Hematopoietic multipotent progenitor cell treated with erythropoietin and hydrocortisone succinate and interleukin-3 and kit ligand, for 17 days (in vitro differentiated cells): Measurements from ENCODE around the gene SLC25A18.
"Not testable (repeated sequence)": the region's sequence is repeated elsewhere in the genome, so short reads cannot be mapped to it uniquely, and the experiment has no call there.

Source experiments
- DNase-seq: peaks from one replicate; pipeline ENCODE4 v3.0.0-alpha.2; 2015; ENCODE audit warnings: low spot score

SLC25A18 gene, protein sequence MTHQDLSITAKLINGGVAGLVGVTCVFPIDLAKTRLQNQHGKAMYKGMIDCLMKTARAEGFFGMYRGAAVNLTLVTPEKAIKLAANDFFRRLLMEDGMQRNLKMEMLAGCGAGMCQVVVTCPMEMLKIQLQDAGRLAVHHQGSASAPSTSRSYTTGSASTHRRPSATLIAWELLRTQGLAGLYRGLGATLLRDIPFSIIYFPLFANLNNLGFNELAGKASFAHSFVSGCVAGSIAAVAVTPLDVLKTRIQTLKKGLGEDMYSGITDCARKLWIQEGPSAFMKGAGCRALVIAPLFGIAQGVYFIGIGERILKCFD

DNA sequence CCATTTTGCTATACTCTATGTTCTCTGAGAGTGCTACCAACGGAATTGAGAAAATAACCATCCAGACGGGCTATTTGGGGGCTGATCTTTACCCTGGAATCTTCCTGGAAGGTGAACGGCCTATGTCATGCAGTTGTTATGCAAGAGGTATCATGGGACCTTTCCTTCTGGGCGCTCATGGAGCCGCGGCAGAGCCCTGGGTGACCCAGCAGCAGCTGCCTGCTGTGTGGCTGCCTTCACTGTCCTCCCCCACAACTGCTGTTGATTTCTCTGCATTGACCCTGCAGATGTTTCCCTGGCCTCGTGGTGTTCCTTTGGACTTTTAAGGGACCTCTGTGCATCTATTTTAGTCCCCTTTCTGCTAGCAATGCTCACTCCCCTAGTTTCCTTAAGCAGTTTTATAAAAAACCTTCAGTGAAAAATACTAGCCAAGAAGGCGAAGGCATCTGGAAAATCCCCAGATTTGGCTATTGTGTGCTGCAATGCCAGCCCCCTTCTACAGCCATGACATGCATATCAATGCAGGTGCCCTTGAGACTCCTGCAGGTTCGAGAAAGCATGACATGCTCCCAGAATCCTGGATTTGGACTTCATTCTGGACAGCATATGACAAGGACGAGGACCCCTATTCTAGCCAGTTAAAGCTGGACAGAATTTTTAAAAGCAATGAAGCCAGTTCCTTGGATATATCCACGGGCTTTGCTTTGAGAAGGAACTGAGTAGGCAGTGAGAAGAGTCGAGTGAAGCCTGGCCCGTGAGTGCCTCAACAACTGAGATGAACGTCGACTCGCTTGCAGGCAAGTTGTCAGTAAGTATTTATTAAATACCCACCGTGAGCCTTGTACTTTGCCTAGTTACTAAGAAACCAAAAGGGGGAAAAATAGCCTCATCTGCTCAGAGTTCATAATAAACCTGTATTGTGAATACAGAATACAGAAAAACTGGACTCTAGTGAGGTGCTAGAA is at the start of gene SLC25A18:
Gene SLC25A18 (plus strand): TSS at position 593 of the 965 bp plus-strand sequence. CDS start 16,447 bp downstream, outside the sequence.
- DNase-seq = no peak

DNA sequence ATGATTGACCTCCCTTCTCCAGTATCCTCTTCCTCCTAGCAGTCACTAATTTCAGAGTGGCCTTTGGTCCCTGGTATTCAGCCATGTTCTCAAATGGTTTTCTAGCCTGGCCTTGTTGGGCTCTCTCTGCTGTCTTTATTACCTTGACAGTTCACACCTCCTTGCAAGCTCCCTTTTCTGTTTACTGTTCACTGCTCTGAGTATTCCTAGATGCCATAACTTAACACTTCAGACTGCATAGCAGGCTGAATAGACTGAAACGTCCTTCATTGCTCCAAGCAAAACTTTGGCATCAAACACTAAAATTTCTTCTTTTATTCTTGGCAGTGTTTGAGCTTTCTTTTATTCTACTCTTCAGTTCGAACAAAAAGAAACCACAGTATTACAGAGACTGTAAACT is 49.7 kb upstream of the SLC25A18 start:
- DNase-seq = no peak

DNA sequence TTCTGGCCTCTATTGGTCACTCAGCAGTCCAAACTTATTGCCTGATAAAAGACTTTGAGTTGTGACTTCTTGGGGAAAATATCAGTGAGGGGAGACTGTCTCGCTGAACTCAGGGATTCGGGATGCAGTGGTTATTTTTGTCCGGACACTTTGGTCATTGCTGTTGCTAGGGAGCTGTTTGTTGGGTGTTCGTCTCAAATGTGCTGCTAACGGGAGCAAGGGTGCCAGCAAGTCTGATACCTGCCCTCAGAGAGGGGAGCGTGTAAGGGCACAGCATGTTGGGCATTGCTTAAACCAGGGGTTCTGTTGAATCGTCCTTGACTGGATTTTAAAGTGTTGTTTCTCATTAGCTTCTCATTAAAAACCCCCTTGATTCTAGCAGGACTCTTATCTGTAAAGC is 49.2 kb upstream of the SLC25A18 start:
- no peak for DNase-seq

DNA sequence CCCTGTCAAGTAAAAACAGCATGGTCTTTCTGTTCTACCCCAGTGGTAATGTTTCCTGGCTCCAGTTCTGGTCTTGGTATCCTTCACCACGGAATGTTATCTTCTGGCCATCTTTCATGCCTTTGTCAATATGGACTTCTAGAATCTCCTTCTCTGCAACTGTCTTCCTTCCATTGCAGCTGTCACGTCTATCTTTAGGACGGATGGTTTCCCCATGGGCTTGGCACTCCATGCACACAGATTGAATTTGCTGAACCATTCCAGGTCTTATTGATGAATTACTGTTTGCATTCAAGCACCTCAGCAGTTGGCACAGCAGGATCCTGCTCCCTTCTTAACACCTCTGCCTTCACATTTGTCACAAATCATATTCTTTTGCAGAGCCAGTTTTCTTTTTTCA is 44.9 kb upstream of the SLC25A18 start:
- no peak for DNase-seq

DNA sequence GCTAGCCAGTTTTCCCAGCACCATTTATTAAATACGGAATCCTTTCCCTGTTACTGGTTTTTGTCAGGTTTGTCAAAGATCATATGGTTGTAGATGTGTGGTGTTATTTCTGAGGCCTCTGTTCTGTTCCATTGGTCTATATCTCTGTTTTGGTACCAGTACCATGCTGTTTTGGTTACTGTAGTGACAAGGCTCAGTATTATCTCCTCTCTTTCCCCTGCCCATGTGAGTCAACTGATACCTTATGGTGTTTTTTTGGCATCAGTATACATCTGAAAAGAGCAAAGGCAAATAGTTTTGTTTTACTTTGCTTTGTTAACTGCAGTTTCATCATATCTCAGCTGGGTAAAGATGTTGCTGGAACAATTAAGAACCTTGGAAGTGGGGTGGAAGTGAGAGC is 41.3 kb upstream of the SLC25A18 start:
- not testable (repeated sequence) for DNase-seq

DNA sequence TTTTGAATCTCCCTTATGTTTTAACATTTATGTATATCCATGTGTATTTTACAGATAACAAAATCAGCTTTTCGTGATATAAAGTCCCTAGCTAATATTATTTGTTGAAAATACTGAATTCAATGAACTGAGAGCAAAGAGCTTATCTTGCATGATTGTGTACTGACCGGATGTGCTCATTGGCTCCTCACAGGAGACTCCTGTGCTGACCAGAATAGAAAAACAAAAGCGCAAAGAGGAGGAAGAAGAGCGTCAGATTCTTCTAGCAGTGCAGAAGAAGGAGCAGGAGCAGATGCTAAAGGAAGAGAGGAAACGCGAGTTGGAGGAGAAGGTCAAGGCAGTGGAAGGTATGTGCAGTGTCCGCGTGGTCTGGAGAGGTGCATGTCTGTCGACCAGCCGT is 39.4 kb upstream of the SLC25A18 start:
- DNase-seq = no peak

DNA sequence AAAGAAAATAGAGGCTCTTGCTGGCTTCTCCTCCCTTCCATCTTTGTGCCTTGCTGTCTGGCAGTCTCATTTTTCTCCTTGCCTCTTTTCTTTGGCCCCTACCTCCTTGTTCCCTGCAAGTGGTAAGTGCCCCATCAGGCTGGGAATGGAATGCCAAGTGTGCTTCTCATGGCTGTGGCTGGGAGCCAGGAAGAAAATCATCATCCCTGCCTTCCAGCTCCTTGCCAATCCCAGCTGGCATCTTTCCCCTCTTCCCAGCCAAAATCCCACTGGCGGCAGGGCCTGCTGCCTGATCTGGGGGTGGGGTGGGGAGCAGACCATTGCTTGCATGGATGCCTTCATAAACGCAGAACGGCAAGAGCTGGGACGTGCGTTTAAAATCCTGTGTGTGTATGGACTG is 27.0 kb upstream of the SLC25A18 start:
- DNase-seq = no peak

DNA sequence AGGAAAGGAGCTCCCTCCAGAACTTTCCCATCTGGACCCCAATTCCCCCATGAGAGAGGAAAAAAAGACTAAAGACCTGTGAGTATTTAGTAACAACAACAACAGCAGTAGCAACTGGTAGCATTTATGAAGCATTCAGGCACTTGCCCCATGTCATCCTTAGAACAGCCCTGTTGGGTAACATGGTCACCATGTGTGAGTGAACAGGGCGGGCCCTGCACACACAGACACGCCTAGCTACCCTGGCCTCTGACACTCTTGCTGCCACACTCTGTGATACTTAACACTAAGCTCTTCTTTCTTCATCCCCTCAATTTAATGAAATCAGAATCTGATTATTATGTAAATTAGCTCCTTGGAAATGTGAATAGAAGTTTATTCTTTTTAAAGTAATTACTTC is 26.1 kb upstream of the SLC25A18 start:
- DNase-seq = no peak

DNA sequence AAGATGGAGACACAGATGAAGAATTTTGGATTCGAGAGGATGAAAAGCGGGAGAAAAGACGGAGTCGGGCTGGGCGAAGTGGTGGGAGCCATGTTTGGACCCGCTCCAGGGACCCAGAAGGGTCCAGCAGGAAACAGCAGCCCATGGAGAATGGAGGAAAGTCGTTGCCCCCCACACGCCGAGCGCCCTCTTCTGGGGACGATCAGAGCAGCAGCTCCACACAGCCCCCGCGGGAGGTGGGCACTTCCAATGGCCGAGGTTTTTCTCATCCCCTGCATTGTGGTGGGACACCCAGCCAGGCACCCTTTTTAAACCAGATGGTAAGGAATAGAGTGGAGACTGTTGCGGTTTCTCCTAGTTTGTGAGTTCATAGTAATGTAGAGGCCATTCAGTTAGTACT is 22.8 kb upstream of the SLC25A18 start:
- DNase-seq = no peak

DNA sequence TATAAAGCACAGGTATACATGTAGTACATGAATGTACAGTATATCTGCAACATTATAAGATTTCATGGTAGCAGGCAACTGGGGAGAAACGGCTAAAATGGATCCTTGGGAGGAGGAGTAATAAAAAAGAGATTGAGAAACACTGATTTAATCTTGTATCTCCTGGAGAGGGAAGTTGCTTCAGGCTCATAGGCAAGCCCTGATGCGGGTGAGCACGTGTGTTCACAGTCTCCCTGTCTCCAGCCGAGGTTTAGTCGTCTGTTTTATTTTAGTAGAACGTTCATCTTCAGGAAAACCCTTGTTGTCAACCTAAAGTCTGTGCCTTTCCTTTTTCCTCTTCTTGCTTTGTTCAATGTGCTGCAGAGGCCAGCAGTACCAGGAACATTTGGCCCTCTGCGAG is 21.8 kb upstream of the SLC25A18 start:
- DNase-seq = no peak

DNA sequence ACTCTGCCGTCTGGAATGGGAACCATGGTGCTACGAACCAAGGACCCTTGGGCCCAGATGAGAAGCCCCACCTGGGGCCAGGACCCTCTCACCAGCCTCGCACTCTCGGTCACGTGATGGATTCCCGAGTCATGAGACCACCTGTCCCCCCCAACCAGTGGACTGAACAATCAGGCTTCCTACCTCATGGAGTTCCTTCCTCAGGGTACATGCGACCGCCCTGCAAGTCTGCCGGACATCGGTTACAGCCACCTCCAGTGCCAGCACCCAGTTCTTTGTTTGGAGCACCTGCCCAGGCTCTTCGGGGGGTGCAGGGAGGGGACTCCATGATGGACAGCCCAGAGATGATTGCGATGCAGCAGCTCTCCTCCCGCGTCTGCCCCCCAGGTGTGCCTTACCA is 20.8 kb upstream of the SLC25A18 start:
- no peak for DNase-seq

DNA sequence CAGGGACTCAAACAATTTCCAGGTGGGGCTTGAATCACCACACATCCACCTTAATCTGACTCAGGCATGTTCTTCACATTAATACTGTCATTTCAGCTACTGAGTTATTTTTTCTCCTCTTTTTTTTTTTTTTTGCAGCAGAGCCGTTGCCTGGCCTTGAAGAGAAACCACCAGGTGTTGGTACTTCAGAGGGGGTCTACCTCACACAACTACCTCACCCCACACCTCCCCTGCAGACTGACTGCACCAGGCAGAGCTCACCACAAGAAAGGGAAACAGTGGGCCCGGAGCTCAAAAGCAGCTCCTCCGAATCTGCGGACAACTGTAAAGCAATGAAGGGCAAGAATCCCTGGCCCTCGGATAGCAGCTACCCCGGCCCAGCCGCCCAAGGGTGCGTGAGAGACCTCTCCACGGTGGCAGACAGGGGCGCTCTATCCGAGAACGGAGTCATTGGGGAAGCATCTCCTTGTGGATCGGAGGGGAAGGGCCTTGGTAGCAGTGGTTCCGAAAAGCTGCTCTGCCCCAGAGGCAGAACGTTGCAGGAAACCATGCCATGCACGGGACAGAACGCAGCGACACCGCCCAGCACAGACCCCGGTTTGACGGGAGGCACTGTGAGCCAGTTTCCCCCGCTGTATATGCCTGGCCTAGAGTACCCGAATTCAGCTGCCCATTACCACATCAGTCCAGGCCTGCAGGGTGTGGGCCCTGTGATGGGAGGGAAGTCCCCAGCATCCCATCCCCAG is 15.1 kb upstream of the SLC25A18 start:
- no peak for DNase-seq

DNA sequence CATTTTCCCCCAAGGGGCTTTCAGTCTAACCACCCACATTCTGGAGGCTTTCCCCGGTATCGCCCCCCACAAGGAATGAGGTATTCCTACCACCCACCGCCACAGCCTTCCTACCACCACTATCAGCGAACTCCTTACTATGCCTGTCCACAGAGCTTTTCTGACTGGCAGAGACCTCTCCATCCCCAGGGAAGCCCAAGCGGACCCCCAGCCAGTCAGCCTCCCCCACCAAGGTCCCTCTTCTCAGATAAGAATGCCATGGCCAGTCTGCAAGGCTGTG is 14.6 kb upstream of the SLC25A18 start:
- DNase-seq = no peak

DNA sequence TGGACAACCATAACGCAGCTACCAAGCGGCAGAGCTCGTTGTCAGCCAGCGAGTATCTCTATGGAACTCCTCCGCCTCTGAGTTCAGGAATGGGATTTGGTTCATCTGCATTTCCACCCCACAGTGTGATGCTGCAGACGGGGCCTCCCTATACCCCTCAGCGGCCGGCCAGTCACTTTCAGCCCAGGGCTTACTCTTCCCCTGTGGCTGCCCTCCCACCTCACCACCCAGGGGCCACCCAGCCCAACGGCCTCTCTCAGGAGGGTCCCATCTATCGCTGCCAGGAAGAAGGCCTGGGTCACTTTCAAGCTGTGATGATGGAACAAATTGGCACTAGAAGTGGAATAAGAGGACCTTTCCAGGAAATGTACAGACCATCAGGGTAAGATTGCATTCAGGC is 14.1 kb upstream of the SLC25A18 start:
- no peak for DNase-seq

DNA sequence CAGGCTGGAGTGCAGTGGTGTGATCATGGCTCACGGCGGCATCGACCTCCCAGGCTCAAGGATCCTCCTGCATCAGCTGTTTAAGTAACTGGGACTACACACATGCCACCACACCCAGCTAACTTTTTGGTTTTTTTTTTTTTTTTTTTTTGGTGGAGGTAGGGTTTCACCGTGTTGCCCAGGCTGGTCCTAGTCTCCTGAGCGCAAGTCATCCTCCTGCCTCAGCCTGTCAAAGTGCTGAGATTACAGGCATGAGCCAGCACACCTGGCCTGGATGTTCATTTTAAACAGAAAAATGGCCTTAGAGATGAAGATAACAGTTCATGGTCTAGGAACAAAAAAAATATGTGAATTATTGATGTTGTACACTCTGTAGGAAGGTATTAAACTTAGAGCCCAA is 13.6 kb upstream of the SLC25A18 start:
- no peak for DNase-seq

DNA sequence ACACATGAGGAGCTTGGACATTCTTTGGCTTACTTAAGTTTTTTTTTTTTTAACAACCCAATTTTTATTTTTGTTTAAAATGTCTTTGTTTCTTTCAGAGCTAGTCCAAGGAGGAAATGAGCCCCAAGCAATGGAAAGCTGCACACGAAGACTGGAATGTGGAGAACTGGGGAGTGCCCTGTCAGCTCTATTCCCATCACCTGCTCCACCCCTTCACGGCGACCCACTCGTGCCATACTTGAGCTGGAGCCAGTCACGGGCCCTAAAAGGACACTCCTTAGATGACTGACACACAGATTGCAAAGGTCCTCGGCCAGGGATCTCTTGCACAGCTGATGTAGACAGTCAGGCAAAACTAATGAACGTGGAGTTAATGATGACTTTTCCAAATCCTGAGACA is 10.6 kb upstream of the SLC25A18 start:
- DNase-seq = no peak

DNA sequence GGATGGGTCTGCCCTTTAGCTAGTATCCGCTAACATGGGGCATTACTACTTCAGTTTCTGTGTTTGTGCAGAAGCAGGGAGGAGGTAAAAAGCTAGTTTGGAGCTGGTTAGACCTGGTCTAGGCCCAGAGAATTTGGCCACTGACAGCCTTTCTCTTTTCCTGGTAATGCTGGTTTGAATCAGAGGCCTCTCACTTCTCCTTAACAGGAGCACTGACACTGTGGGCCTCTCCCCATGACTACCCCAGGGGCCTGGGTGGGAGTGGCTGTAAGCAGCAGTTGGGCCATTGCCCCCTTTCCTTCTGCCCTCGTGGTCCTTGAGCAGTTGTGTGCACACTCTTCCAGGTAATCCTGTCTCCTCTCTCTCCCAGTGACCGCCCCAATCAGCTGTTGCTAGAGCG is 8.5 kb upstream of the SLC25A18 start:
- no peak for DNase-seq

DNA sequence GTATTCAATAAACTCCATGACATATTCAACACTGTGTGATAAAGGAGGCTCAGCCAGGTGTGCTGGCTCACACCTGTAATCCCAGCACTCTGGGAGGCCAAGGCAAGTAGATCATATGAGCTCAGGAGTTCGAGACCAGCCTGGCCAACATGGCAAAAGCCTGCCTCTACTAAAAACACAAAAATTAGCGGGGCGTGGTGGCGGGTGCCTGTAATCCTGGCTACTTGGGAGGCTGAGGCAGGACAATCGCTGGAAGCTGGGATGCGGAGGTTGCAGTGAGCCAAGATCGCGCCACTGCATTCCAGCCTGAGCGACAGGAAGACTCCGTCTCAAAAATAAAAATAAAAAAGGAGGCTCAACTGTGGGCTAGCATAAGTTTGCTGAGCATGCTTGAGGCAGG is 4.1 kb upstream of the SLC25A18 start:
- no peak for DNase-seq

DNA sequence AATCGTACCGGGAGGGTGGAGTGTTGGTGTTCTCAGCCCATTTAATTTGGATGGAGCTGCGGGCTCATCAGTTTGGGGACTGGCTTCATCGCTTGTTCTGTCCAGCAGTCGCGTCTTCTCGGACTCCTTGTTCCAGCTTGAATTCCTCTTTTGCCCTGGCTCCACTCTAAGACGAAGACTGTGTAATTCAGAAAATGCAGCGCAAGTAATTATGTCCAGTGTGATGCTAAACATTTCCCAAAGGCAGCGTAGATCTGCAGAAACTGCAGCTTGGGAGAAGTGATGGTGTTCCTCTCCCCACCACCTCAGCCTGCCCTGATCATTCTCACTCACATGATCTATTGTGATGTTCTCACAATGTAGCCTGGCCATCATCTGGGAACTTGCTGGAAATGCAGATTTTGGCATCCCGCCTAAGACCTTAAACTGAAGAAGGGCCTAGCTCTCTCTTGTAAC is 666 bp downstream of the SLC25A18 start:
- DNase-seq = no peak

DNA sequence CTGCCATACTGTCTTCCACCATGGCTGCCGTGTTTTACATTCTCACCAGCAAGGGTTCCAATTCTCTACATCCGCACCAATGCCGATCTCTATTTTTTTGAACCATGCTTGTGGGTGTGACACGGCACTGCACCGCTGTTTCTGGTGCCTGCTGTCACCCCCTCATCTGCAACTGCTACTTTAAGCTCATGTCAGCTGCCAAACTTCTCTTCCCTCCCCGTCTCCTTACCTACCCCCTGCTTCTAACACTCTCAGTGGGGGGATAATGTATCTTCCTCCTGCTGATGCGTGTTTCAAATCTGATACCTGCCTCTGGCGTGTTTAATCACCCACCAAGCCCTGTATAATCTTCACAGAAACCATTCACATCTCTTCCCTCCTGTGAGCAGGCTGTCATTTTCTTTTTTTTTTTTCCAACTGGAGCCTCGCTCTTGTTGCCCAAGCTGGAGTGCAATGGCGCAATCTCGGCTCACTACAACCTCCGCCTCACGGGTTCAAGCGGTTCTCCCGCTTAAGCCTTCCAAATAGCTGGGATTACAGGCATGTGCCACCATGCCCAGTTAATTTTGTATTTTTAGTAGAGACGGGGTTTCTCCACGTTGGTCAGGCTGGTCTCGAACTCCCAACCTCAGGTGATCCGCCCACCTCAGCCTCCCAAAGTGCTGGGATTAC is 2.9 kb downstream of the SLC25A18 start:
- not testable (repeated sequence) for DNase-seq

DNA sequence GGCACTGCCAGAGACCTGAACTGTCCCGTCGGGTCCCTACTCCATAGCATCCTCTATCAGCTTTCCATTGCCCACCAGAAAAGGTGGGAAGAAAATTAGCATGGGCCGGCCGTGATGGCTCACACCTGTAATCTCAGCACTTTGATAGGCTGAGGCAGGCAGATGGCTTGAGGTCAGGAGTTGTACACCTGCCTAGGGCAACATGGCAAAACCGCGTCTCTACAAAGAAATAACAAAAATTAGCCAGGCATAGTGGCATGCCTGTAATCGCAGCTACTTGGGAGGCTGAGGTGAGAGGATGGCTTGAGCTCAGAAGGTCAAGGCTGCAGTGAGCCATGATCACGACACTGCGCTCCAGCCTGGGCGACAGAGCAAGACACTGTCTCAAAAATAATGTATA is 3.5 kb downstream of the SLC25A18 start:
- DNase-seq = no peak

DNA sequence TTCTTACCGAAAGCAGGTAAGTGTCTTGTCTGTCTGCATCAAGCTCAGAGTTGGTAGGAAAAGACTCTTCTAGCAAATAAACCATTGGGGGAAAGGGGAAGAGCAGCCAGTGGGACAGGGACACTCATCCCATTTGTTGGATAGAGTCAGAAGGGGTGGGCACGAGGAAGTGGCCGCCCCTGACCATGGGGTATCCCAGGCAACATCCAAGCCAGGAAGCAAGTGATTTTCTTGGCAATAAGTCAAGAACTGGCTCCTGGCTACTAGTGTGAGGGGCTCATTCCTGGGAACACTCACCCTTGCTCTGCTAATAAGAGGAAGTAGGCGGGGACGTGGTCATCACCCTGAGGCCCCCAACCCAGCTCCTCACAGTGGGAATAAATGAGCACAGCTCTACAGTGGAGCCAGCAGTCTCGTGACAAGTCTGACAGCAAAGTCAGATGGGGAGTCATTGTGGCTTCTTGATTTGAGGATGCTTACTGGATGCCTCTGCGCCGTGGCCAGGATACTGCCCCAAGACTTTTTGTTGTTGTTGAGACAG is 6.7 kb downstream of the SLC25A18 start:
- no peak for DNase-seq
